HUES48 (cell line): ENCODE results near the gene PRM1.
A peak's percentile ranks its signal among the peaks of the same experiment; 100 is the strongest.

ENCODE experiments used
- H3K27ac ChIP-seq: one replicate; pipeline ENCODE4 v1.7.0; 2013; ENCODE audit warnings: low read depth, low read length, inconsistent platforms
- H3K27me3 ChIP-seq: 2 replicates; pipeline ENCODE4 v1.6.1; 2013; ENCODE audit warnings: mild to moderate bottlenecking, low read length; ENCODE audit not compliant: control insufficient read depth, insufficient read depth
- H3K36me3 ChIP-seq: 2 replicates; pipeline ENCODE4 v1.6.1; 2013; ENCODE audit warnings: low read length; ENCODE audit not compliant: control insufficient read depth, insufficient read depth
- H3K4me1 ChIP-seq: 2 replicates; pipeline ENCODE4 v1.6.1; 2013; ENCODE audit warnings: mild to moderate bottlenecking, low read length; ENCODE audit not compliant: control insufficient read depth, insufficient read depth
- H3K4me3 ChIP-seq: 2 replicates; pipeline ENCODE4 v1.5.1; 2013; ENCODE audit warnings: mild to moderate bottlenecking, low read depth, low read length
- H3K9ac ChIP-seq: 2 replicates; pipeline ENCODE4 v1.6.1; 2013; ENCODE audit warnings: mild to moderate bottlenecking, low read depth, low read length, moderate library complexity
- H3K9me3 ChIP-seq: 2 replicates; pipeline ENCODE4 v1.6.1; 2013; ENCODE audit warnings: low read length; ENCODE audit not compliant: control insufficient read depth, insufficient read depth

Gene PRM1

DNA sequence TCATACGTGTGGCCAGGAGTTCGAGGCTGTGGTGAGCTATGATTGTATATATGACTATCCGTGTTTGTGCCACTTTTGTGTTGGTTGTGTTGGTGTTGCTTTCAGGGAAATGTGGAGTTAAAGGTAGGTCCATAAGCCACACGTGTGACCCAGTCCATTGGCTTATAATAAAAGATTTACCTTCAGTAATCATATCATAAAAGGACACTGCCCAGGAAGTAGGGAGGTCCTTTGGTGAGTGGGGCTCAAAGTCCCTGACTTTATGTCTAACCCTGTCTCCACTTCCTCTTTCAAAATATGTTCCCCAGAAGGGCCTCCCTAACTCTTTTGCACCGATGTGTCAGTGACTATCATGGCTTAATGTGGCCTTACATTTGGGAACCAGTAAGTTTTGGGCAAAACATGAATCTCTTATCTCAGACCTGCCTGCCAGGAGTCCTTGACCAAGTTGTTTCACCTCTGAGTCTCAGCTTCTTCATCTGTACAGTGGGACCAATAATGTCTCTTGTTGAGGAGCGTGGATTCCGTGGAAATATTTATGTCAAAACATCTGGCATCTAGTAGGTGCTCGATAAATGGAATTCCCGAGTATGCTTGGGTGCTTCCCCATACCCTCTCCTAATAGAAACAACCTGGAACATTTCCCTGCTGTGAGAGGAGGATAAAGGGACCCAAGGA, 16.8 kb downstream of the PRM1 start:
- Histone ChIP-seq H3K27ac (no peak overlapping the region), H3K4me1 (no peaks in the 10 kb centered on the region), H3K27me3 (no peaks in the 10 kb centered on the region), H3K4me3 (no peak overlapping the region), H3K36me3 (no peaks in the 10 kb centered on the region), H3K9ac (no peak overlapping the region), H3K9me3 (no peaks in the 10 kb centered on the region)

- Histone ChIP-seq H3K27ac (no peak overlapping the region), H3K27me3 (no peaks in the 10 kb centered on the region), H3K4me1 (no peaks in the 10 kb centered on the region), H3K9me3 (no peaks in the 10 kb centered on the region), H3K36me3 (no peaks in the 10 kb centered on the region), H3K9ac (no peak overlapping the region), H3K4me3 (no peak overlapping the region)
Measured at GRCh38 chr16:11263737-11264136, 17.4 kb downstream of the PRM1 start.

DNA sequence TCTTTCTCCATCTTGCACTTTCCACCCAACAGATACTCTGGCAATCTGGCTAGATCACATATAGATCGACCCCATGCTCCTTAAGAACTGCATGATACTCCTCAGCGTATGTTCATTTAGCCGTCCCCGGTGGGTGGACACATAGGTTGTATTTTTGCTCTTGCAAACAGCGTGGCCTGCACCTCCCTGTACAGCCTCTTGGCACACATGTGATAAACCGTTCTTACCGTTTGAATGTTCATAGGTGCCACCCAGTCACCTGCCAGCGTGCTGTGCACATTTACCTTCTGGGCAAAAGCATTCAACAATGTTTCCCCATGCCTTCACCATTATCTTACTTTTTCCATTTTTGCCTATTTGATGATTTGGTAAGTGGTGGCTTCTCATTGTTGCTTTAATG, 18.2 kb downstream of the PRM1 start:
- H3K27me3 ChIP-seq: no peaks in the 10 kb centered on the region
- H3K9me3 ChIP-seq: no peaks in the 10 kb centered on the region
- H3K27ac ChIP-seq: no peak overlapping the region
- H3K36me3 ChIP-seq: no peaks in the 10 kb centered on the region
- H3K4me1 ChIP-seq: no peaks in the 10 kb centered on the region
- no peak overlapping the region for H3K9ac ChIP-seq
- no peak overlapping the region for H3K4me3 ChIP-seq

DNA sequence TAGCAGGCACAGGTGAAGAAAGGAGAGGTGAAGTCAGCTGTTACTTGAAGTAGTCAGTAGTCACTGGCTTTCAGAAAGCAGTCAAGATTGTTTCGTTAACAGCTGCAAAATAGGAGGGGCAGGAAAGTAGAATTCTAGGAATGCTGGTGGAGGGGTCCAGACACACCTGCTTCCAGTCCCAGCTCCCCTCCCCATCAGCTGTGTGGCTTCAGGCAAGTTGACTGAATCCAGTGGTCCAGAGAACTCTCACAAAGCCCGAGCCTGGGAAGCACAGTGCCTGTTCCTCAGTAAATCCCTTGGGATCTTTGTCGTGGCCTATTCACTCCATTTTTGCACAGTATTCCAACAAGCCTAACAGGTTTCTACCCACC, 20.5 kb downstream of the PRM1 start:
- no peaks in the 10 kb centered on the region for H3K36me3 ChIP-seq
- no peak overlapping the region for H3K27ac ChIP-seq
- no peak overlapping the region for H3K9ac ChIP-seq
- H3K4me1 ChIP-seq: peaks cover 5% of the 10 kb centered on the region; the same call in 1 of the 2 replicates
- no peak overlapping the region for H3K4me3 ChIP-seq
- peaks cover 4% of the 10 kb centered on the region; the same call in 1 of the 2 replicates for H3K27me3 ChIP-seq
- no peaks in the 10 kb centered on the region for H3K9me3 ChIP-seq

DNA sequence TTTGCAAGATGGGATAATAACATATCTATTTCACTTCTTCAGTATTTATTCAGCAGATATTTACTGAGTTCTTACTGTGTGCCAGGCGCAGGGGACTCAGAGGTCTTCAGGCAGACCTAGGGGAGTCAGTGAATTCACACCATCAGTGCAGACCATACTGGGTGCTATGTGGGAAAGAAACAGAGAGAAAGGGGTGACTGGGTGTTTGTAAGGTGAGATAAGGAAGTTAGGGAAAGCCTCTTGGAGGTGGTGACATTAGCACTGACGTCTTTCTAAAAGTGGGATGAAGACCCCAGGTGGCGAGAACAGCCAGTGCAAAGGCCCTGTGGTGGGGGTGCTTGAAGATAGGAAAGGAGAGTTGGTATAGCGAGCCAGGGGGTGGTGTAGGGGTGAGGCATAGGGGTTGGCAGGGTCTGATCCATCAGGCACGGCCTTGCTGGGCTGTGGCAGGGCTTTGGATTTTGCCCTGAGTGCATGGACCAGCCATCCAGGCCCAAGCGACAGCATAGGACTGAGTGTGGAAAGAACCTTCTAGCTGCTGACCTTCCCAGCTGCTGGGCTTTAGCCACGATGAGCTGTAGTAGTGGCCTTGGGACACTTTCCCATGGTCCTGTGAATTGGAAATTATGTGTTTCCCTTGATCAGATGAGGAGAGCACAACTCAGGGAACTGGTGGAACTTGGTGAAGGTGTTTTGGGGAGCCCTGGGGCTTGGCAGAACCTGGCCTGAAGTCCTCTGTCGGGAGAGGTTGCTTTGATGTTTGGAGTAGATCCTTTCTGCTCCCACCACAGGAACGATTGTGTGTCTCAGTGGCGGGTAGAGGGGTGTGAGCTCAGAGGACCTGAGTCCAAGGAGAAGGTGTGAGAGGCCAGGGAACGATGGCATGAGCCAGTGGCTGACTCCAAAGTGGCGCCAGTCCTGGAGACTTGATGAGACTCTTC, 21.2 kb downstream of the PRM1 start:
- Histone ChIP-seq H3K36me3 (no peaks in the 10 kb centered on the region), H3K27me3 (peaks cover 4% of the 10 kb centered on the region; the same call in 1 of the 2 replicates), H3K9ac (no peak overlapping the region), H3K4me1 (peaks cover 5% of the 10 kb centered on the region; the same call in 1 of the 2 replicates), H3K9me3 (no peaks in the 10 kb centered on the region), H3K4me3 (no peak overlapping the region), H3K27ac (no peak overlapping the region)

DNA sequence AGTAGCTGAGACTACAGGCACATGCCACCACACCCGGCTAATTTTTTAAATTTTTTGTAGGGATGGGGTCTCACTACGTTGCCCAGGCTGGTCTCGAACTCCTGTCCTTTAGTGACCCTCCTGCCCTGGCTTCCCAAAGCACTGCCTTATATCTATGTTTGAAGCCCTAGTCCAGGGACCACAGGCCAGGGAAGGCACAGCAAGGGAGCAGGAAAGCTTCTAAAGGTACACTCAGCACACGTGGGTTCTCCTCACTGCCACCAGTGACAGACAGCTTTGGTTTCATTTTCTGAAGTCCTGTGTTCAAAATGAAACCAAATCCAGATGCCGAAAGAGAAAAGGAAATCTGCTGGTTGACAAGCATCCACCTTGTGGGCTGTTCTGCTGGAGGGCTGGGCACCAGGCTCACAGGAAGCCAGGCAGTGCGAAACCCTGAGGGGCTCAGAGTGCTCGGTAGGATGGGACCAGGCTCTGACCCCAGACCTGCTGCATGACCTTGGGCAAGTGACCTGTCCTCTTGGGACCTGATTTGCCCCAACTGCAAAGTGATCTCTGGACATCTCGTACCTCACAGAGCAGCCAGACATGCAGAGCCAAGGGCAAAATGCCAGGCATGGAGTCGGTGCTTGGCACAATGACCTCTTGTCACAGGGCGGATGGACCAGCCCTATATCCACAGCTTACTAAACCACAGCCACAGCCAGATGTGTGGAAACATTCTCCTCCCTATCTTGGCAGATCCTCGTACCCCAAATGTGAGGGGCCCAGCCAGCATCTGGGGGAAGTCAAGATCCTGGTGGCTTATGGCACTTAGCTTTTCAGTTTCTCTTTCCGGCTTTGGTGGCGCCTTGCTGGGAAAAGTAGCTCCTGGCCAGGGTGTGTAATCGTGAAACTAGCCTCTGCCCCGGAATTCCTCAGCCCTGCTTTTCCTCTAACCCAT, 22.3 kb downstream of the PRM1 start:
- peaks cover 4% of the 10 kb centered on the region; the same call in 1 of the 2 replicates for H3K27me3 ChIP-seq
- H3K27ac ChIP-seq: no peak overlapping the region
- peaks cover 4% of the 10 kb centered on the region for H3K36me3 ChIP-seq
- peaks cover 8% of the 10 kb centered on the region for H3K4me1 ChIP-seq
- H3K4me3 ChIP-seq: no peak overlapping the region
- H3K9me3 ChIP-seq: no peaks in the 10 kb centered on the region
- no peak overlapping the region for H3K9ac ChIP-seq

DNA sequence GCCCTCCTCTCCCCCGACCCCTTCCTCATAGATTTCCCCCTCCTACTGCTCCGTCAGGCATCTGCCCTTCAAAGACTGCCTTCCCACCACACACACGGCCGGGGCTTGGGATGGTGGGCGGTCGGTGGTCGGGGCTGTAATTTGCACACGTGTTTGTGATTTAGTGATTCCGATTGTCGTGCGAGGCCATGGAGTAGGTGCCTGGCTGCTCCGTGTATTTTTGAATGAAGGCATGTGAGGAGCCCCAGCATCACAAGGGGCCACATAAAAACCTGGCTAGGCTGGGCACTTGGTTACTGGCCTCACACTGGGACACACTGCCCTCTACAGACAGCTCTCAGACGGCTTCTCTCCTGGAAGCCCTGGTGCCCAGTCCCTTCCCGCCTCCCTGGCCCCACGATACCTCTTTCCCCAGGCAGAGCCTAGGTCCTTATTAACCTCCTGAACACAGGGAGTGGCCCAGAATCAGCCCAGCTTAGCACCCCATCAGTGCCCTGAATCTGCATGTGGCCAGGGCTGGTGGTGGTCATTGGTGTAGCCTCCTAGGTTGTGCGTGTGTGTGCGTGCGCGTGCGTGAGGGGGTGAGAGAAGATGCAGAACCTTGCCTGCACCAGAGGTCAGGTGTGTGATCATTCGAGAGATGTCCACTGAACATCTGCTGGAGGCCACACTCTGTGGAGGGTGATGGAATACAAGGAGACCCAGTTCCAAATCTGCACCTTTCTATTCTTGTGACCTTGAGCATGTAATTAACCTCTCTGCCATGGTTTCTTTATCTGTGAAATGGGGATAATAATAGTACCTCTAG, 23.8 kb downstream of the PRM1 start:
- no peaks in the 10 kb centered on the region for H3K9me3 ChIP-seq
- peaks cover 12% of the 10 kb centered on the region for H3K4me1 ChIP-seq
- H3K9ac ChIP-seq: no peak overlapping the region

DNA sequence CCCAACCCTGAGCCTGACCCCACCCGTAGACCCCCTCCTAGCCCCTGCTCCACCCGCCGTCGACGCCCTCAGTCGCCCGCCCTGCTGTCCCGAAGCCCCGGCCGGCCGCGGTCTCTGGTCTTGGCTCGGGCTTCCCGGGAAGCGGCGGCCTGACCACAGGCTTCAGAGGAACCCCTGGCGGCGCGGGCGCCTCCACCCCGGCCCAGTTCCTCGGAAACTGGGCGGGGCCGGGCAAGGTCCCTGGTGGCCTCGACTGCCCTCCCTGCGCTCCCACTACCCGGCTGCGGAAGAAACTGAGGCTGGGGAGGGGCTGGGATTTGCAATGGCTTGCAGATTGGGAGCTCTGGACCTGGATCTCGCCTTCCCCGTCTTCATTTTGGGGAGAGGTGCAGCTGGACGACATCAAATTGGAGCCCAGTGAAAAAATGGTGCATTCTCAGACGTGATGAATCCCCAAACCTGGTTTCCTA, 24.4 kb downstream of the PRM1 start:
- Histone ChIP-seq H3K4me1 (peaks cover 12% of the 10 kb centered on the region), H3K27me3 (peaks cover 4% of the 10 kb centered on the region; the same call in 1 of the 2 replicates), H3K9me3 (no peaks in the 10 kb centered on the region), H3K9ac (no peak overlapping the region), H3K27ac (peak overlapping the region; percentile 75), H3K36me3 (peaks cover 12% of the 10 kb centered on the region), H3K4me3 (peak overlapping the region; percentile 67)

More for the DNA sequence above, 23.8 kb downstream of the PRM1 start:
- no peak overlapping the region for H3K27ac ChIP-seq
- peak overlapping the region; percentile 67 for H3K4me3 ChIP-seq
- peaks cover 12% of the 10 kb centered on the region for H3K36me3 ChIP-seq
- peaks cover 4% of the 10 kb centered on the region; the same call in 1 of the 2 replicates for H3K27me3 ChIP-seq

- Histone ChIP-seq H3K36me3 (peaks cover 12% of the 10 kb centered on the region), H3K27me3 (peaks cover 4% of the 10 kb centered on the region; the same call in 1 of the 2 replicates), H3K4me3 (peak within 1 kb of the TSS; percentile 67), H3K9ac (peak within 1 kb of the TSS; percentile 56), H3K27ac (peak within 1 kb of the TSS; percentile 76), H3K4me1 (peaks cover 12% of the 10 kb centered on the region), H3K9me3 (no peaks in the 10 kb centered on the region)
Measured at GRCh38 chr16:11255737-11256660, 25.1 kb downstream of the PRM1 start, which contains the start of gene SOCS1. SOCS1 (minus strand) TSS chr16:11256204; CDS start chr16:11255478, 726 bp downstream.
